Measurements from ENCODE around the gene ETNK2. TPM values are rescaled to one million over a fixed set of nuclear protein-coding genes. Genes with fewer than 3 reads are reported as not detected.

ETNK2 gene
- total and polyA plus RNA-seq, 2 of the 8 experiments (the other 6 are each of a cell fraction or from before 2014, with no cell fraction given), result 20.1 to 26.7 TPM

GRCh38 chr1:204180133-204180532 is 28.3 kb upstream of the ETNK2 start (continued):
- TF ChIP-seq HDAC2 (IDR thresholded peaks at IDR 0.05; ENCODE audit: borderline replicate concordance in 1 of 2, low read depth in 2 of 2, low read length in 2 of 2), result no peak
- no peak for TF ChIP-seq JUN (IDR thresholded peaks at IDR 0.05; ENCODE audit: low read depth, low read length)
- TF ChIP-seq HDAC6 (IDR thresholded peaks at IDR 0.05; ENCODE audit: low read depth, low read length), result no peak
- no peak for TF ChIP-seq RAD21 (IDR thresholded peaks at IDR 0.05 in 1 of 2, conservative IDR thresholded peaks at IDR 0.05 in 1 of 2; ENCODE audit: low read depth in 2 of 2, low read length in 2 of 2)
- TF ChIP-seq SP1 (IDR thresholded peaks at IDR 0.05; ENCODE audit: low read depth, low read length), result no peak
- no peak for TF ChIP-seq SUZ12 (IDR thresholded peaks at IDR 0.05; ENCODE audit: low read length)
- TF ChIP-seq SIN3A (conservative IDR thresholded peaks at IDR 0.05 in 1 of 2, IDR thresholded peaks at IDR 0.05 in 1 of 2; ENCODE audit: low read depth in 1 of 2, low read length in 2 of 2), result no peak
